ENCODE measurements around the gene NTN1. TPM values are rescaled to one million over a fixed set of nuclear protein-coding genes. Genes with fewer than 3 reads are reported as not detected.

The NTN1 gene
- total RNA-seq, 1 experiment from 2014 or later = 14.5 TPM

DNA sequence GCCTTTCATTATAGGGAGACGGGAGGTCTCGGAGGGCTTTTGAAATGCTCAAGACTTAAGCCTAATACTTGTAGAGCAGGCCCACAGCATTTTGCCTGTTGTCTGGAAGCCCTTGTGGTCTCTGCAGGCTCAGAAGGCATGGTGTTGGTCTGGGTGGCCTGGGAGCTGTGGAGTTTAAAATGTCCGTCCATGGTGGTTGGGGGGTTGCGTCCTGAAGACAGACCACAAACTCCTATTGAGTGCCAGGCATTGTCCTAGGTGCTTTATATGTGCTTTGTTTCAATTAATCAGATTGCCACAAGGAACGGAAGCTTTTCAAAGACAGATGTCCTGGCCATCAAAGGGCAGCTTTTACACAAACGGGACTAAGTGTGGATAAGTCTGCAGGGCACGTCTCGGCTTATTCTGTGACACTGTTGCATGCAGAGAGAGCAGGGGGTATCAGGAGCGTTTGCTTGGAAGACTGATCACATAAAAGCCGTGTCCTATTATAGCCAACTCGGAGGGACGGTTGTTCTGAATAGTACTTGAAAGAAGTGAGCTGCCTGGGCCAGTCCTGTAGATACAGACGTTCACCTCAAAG, 7.8 kb downstream of the NTN1 start:
- intact Hi-C loops (cut with micrococcal nuclease; ENCODE audit: unreplicated experiment) = no loop called here

DNA sequence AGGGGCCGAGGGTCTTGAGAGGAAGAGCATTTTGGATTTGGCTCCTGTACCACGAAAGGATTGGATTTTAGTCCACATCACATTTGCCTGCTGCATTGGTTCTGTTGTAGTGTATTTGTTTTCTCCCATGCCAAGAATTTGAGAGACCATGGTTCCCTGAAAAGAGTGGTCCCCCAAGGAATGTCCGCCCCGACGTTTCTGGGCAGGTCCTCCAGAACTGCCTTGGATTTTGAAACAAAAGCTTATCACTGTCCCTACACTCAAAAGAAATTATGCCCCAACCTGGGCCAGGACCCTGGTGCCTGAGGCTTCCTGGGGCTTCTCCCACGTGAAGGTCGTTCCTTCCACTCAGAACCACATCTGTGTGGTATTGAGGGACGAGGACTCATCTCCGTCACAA, 10.8 kb downstream of the NTN1 start:
- Histone ChIP-seq H3K36me3 (ENCODE audit: control insufficient read depth, insufficient read depth, low read length) (no peaks in the 10 kb centered on the region), H3K4me1 (ENCODE audit: control insufficient read depth, insufficient read depth, low read length) (0 out of 2 replicates have a peak, but pooled peaks cover 3% of the 10 kb centered on the region), H3K9me3 (ENCODE audit: control insufficient read depth, insufficient read depth, low read depth, low read length) (no peaks in the 10 kb centered on the region), H3K4me3 (ENCODE audit: low read depth in 2 of 2, low read length in 2 of 2) (no peak overlapping the region), H3K27me3 (ENCODE audit: control insufficient read depth, insufficient read depth, low read length) (no peaks in the 10 kb centered on the region), H3K27ac (ENCODE audit: low read length) (no peak overlapping the region)
- intact Hi-C loops (cut with micrococcal nuclease; ENCODE audit: unreplicated experiment) (no loop called here), in situ Hi-C loops (cut with HindIII; ENCODE audit: low pct_unique_long_range_greater_than_20kb, low sequenced_read_pairs) (no loop called here)
- CTCF ChIA-PET = no interaction called here
- TF ChIP-seq CTCF (IDR thresholded peaks at IDR 0.05) (no peak), SIN3A (IDR thresholded peaks at IDR 0.05; ENCODE audit: borderline replicate concordance, insufficient read depth, low read depth, low read length) (no peak), POLR2AphosphoS5 (IDR thresholded peaks at IDR 0.05; ENCODE audit: low read depth, low read length) (no peak), TCF7L2 (IDR thresholded peaks at IDR 0.05; ENCODE audit: low read depth, low read length) (no peak)
- TF ChIP-seq, protein P1, sequence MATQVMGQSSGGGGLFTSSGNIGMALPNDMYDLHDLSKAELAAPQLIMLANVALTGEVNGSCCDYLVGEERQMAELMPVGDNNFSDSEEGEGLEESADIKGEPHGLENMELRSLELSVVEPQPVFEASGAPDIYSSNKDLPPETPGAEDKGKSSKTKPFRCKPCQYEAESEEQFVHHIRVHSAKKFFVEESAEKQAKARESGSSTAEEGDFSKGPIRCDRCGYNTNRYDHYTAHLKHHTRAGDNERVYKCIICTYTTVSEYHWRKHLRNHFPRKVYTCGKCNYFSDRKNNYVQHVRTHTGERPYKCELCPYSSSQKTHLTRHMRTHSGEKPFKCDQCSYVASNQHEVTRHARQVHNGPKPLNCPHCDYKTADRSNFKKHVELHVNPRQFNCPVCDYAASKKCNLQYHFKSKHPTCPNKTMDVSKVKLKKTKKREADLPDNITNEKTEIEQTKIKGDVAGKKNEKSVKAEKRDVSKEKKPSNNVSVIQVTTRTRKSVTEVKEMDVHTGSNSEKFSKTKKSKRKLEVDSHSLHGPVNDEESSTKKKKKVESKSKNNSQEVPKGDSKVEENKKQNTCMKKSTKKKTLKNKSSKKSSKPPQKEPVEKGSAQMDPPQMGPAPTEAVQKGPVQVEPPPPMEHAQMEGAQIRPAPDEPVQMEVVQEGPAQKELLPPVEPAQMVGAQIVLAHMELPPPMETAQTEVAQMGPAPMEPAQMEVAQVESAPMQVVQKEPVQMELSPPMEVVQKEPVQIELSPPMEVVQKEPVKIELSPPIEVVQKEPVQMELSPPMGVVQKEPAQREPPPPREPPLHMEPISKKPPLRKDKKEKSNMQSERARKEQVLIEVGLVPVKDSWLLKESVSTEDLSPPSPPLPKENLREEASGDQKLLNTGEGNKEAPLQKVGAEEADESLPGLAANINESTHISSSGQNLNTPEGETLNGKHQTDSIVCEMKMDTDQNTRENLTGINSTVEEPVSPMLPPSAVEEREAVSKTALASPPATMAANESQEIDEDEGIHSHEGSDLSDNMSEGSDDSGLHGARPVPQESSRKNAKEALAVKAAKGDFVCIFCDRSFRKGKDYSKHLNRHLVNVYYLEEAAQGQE (IDR thresholded peaks at IDR 0.05; ENCODE audit: insufficient read depth in 1 of 2, low read depth in 2 of 2, low read length in 1 of 2) = no peak
- ATAC-seq = no peak
- no TSS peak for BruUV-seq (replicated peaks)
- DNase-seq (ENCODE audit: low read depth, low spot score) = no peak
- POLR2A ChIA-PET = no interaction called here

More for the DNA sequence above, 7.8 kb downstream of the NTN1 start:
- no TSS peak for BruUV-seq (replicated peaks)
- Histone ChIP-seq H3K27ac (ENCODE audit: low read length) (no peak overlapping the region), H3K4me3 (ENCODE audit: low read depth in 2 of 2, low read length in 2 of 2) (no peak overlapping the region), H3K9me3 (ENCODE audit: control insufficient read depth, insufficient read depth, low read depth, low read length) (no peaks in the 10 kb centered on the region), H3K36me3 (ENCODE audit: control insufficient read depth, insufficient read depth, low read length) (no peaks in the 10 kb centered on the region), H3K4me1 (ENCODE audit: control insufficient read depth, insufficient read depth, low read length) (0 out of 2 replicates have a peak, but pooled peaks cover 3% of the 10 kb centered on the region), H3K27me3 (ENCODE audit: control insufficient read depth, insufficient read depth, low read length) (no peaks in the 10 kb centered on the region)
- POLR2A ChIA-PET = no interaction called here
- ATAC-seq = no peak
- in situ Hi-C loops (cut with HindIII; ENCODE audit: low pct_unique_long_range_greater_than_20kb, low sequenced_read_pairs) = no loop called here
- CTCF ChIA-PET = no interaction called here
- no peak for DNase-seq (ENCODE audit: low read depth, low spot score)
- TF ChIP-seq TCF7L2 (IDR thresholded peaks at IDR 0.05; ENCODE audit: low read depth, low read length) (no peak), CTCF (IDR thresholded peaks at IDR 0.05) (no peak), SIN3A (IDR thresholded peaks at IDR 0.05; ENCODE audit: borderline replicate concordance, insufficient read depth, low read depth, low read length) (no peak), POLR2AphosphoS5 (IDR thresholded peaks at IDR 0.05; ENCODE audit: low read depth, low read length) (no peak)
- TF ChIP-seq, protein P1 (IDR thresholded peaks at IDR 0.05; ENCODE audit: insufficient read depth in 1 of 2, low read depth in 2 of 2, low read length in 1 of 2) = no peak
